A549 (cell line): Measurements from ENCODE around the gene PCED1B. TPM values are rescaled to one million over a fixed set of nuclear protein-coding genes. Genes with fewer than 3 reads are reported as not detected.
A peak's percentile ranks its signal among the peaks of the same experiment; 100 is the strongest.

Experiments
- ATAC-seq, 2 experiments: fragments of 200-7000 bp in 1 of 2; fragments of >200 bp in 1 of 2; cut with Nextera tagmentation in 1 of 2; cut with Tn5 transposase in 1 of 2; 3 replicates each; pipeline versions ENCODE4 v1.8.0 to v1.9.1; 2018 to 2020; ENCODE audit warnings: mild to moderate bottlenecking in 1 of 2, moderate library complexity in 1 of 2
- CTCF ChIA-PET: fragments of 300-600 bp; sonication (Branson Sonifier 250); formaldehyde crosslinking; extraction: SDS; loops from one replicate; lab custom pipeline; 2021; ENCODE audit warnings: antibody characterized with exemption, inconsistent platforms; lab: Yijun Ruan, JAX
- POLR2A ChIA-PET: fragments of 350-600 bp; formaldehyde crosslinking; extraction: SDS; loops from one replicate; lab custom pipeline; 2021; ENCODE audit warnings: antibody characterized with exemption, inconsistent platforms; lab: Yijun Ruan, JAX
- DNase-seq, 2 experiments: peaks; one replicate each; pipeline versions ENCODE4 v3.0.0 to v3.0.0-alpha.2; 2011 to 2016; ENCODE audit warnings: low read depth in 1 of 2, low spot score in 1 of 2
- FAIRE-seq: peaks from 2 replicates; lab custom pipeline; 2011; peaks lifted over from hg19 to GRCh38; lab: Jason Lieb, UNC
- H3K27ac ChIP-seq, 2 experiments: fragments of >200 bp; sonication (Bioruptor Twin); formaldehyde crosslinking; 3 replicates each; pipeline ENCODE4 v1.5.1; 2016 to 2017
- H3K4me1 ChIP-seq: fragments of >200 bp; sonication (Bioruptor Twin); formaldehyde crosslinking; 3 replicates; pipeline ENCODE4 v1.6.1; 2016
- H3K4me2 ChIP-seq: fragments of >200 bp; sonication (Bioruptor Twin); formaldehyde crosslinking; 3 replicates; pipeline ENCODE4 v1.6.1; 2016
- H3K4me3 ChIP-seq: fragments of >200 bp; sonication (Bioruptor Twin); formaldehyde crosslinking; 3 replicates; pipeline ENCODE4 v1.5.1; 2016
- H3K9me3 ChIP-seq: fragments of >200 bp; sonication (Bioruptor Twin); formaldehyde crosslinking; 3 replicates; pipeline ENCODE4 v1.6.1; 2016
- BHLHE40 ChIP-seq: IDR thresholded peaks from 2 replicates; pipeline ENCODE4 v1.6.1; 2012; ENCODE audit warnings: low read depth, low read length, inconsistent platforms
- CBX8 ChIP-seq: fragments of 200-600 bp; sonication (generic); IDR thresholded peaks from 2 replicates; pipeline ENCODE4 v1.6.1; 2016
- CHD2 ChIP-seq: fragments of 150-350 bp; IDR thresholded peaks from 2 replicates; pipeline ENCODE4 v1.6.1; 2014; ENCODE audit warnings: low read length; ENCODE audit not compliant: partially characterized antibody
- EHMT2 ChIP-seq: fragments of 200-600 bp; sonication (generic); IDR thresholded peaks from 2 replicates; pipeline ENCODE4 v1.6.1; 2016; ENCODE audit warnings: antibody characterized with exemption, low read depth, mild to moderate bottlenecking, moderate library complexity
- ESRRA ChIP-seq: fragments of 150-350 bp; IDR thresholded peaks from 2 replicates; pipeline ENCODE4 v1.6.1; 2014; ENCODE audit warnings: mild to moderate bottlenecking, low read length, borderline replicate concordance
- FOSB ChIP-seq: fragments of 250-450 bp; sonication (Bioruptor Pico); IDR thresholded peaks from 2 replicates; pipeline ENCODE4 v1.5.0; 2020; ENCODE audit warnings: mild to moderate bottlenecking, moderate library complexity
- FOSL2 ChIP-seq, 2 experiments: fragments of 450-650 bp in 1 of 2; fragments of >200 bp in 1 of 2; sonication (Bioruptor Twin) in 1 of 2; formaldehyde crosslinking; IDR thresholded peaks; 2 replicates each; pipeline versions ENCODE4 v1.5.0 to v1.6.1; 2016 to 2020; ENCODE audit warnings: mild to moderate bottlenecking in 1 of 2, moderate library complexity in 1 of 2
- GATA3 ChIP-seq: IDR thresholded peaks from 2 replicates; pipeline ENCODE4 v1.6.1; 2012; ENCODE audit warnings: borderline replicate concordance
- HEYL ChIP-seq: fragments of 250-450 bp; sonication (Bioruptor Pico); IDR thresholded peaks from 2 replicates; pipeline ENCODE4 v1.8.0; 2021; ENCODE audit warnings: mild to moderate bottlenecking, moderate library complexity
- HMGXB4 ChIP-seq: fragments of 250-450 bp; sonication (Bioruptor Pico); IDR thresholded peaks from 2 replicates; pipeline ENCODE4 v1.5.0; 2021; ENCODE audit warnings: mild to moderate bottlenecking, moderate library complexity, borderline replicate concordance
- HOXA7 ChIP-seq: fragments of 250-450 bp; sonication (Bioruptor Pico); IDR thresholded peaks from 2 replicates; pipeline ENCODE4 v1.5.0; 2020; ENCODE audit warnings: mild to moderate bottlenecking, moderate library complexity
- HOXB13 ChIP-seq: fragments of 250-450 bp; sonication (Bioruptor Pico); IDR thresholded peaks from 2 replicates; pipeline ENCODE4 v1.5.0; 2020; ENCODE audit warnings: low read depth, mild to moderate bottlenecking, moderate library complexity
- HOXB5 ChIP-seq: fragments of 250-450 bp; sonication (Bioruptor Pico); IDR thresholded peaks from 2 replicates; pipeline ENCODE4 v1.5.0; 2020; ENCODE audit warnings: mild to moderate bottlenecking, moderate library complexity
- JUN ChIP-seq, 2 experiments: fragments of >200 bp; sonication (Bioruptor Twin); formaldehyde crosslinking; IDR thresholded peaks; 2 replicates in 1 of 2; 3 replicates in 1 of 2; pipeline ENCODE4 v1.6.1; 2016 to 2017
- JUNB ChIP-seq: fragments of >200 bp; sonication (Bioruptor Twin); formaldehyde crosslinking; IDR thresholded peaks from 2 replicates; pipeline ENCODE4 v1.6.1; 2016
- MAFK ChIP-seq: fragments of 450-650 bp; IDR thresholded peaks from 2 replicates; pipeline ENCODE4 v1.6.1; 2014; ENCODE audit not compliant: partially characterized antibody
- MAZ ChIP-seq: fragments of 150-350 bp; IDR thresholded peaks from 2 replicates; pipeline ENCODE4 v1.6.1; 2014; ENCODE audit warnings: antibody characterized with exemption, low read depth, low read length, borderline replicate concordance
- NFE2L2 ChIP-seq: fragments of 150-350 bp; conservative IDR thresholded peaks from 2 replicates; pipeline ENCODE4 v1.6.1; 2014; ENCODE audit warnings: low read length
- NPAS2 ChIP-seq: fragments of 250-450 bp; sonication (Bioruptor Pico); IDR thresholded peaks from 2 replicates; pipeline ENCODE4 v1.8.0; 2022; ENCODE audit warnings: mild to moderate bottlenecking, moderate library complexity, borderline replicate concordance
- PHF8 ChIP-seq: fragments of 200-600 bp; sonication (generic); IDR thresholded peaks from 2 replicates; pipeline ENCODE4 v1.6.1; 2016; ENCODE audit warnings: low read depth, mild to moderate bottlenecking, antibody characterized with exemption, moderate library complexity, borderline replicate concordance
- POLR2AphosphoS2 ChIP-seq: conservative IDR thresholded peaks from 2 replicates; pipeline ENCODE4 v1.6.1; 2012; ENCODE audit warnings: low read length, improper control_type of control experiment, inconsistent platforms
- RAD21 ChIP-seq, 2 experiments: fragments of >200 bp in 1 of 2; sonication (Bioruptor Twin) in 1 of 2; formaldehyde crosslinking in 1 of 2; IDR thresholded peaks in 1 of 2; conservative IDR thresholded peaks in 1 of 2; 2 replicates in 1 of 2; 3 replicates in 1 of 2; pipeline ENCODE4 v1.6.1; 2012 to 2018; ENCODE audit warnings: inconsistent platforms in 1 of 2
- RARB ChIP-seq: fragments of 250-450 bp; sonication (Bioruptor Pico); IDR thresholded peaks from 2 replicates; pipeline ENCODE4 v1.8.0; 2021; ENCODE audit warnings: mild to moderate bottlenecking, moderate library complexity
- SMC3 ChIP-seq: fragments of >200 bp; sonication (Bioruptor Twin); formaldehyde crosslinking; IDR thresholded peaks from 3 replicates; pipeline ENCODE4 v1.6.1; 2018; ENCODE audit warnings: inconsistent platforms
- TFCP2L1 ChIP-seq: fragments of 250-450 bp; sonication (Bioruptor Pico); IDR thresholded peaks from 2 replicates; pipeline ENCODE4 v1.5.0; 2021; ENCODE audit warnings: mild to moderate bottlenecking
- TP53 ChIP-seq: fragments of 250-450 bp; sonication (Bioruptor Pico); IDR thresholded peaks from 2 replicates; pipeline ENCODE4 v1.5.0; 2021; ENCODE audit warnings: mild to moderate bottlenecking, moderate library complexity
- ZNF302 ChIP-seq: fragments of 250-450 bp; sonication (Bioruptor Pico); IDR thresholded peaks from 2 replicates; pipeline ENCODE4 v1.9.0; 2021; ENCODE audit warnings: inconsistent platforms, mild to moderate bottlenecking, moderate library complexity
- ZSCAN20 ChIP-seq: fragments of 250-450 bp; sonication (Bioruptor Pico); IDR thresholded peaks from 2 replicates; pipeline ENCODE4 v1.8.0; 2022; ENCODE audit warnings: mild to moderate bottlenecking, moderate library complexity
- WGBS: methylation state at CpG from one replicate; pipeline ENCODE4 v1.1.6; 2017; ENCODE audit errors: missing lambda C conversion rate; 5-methylcytosine and 5-hydroxymethylcytosine counted together
- polyA plus RNA-seq, 4 experiments: library from polyadenylated mRNA; depleted of rRNA in 3 of 4; stranded (reverse); fragments of >200 nt; fragmentation: RNase III in 1 of 4; extraction: RNeasy Plus Mini Kit Qiagen cat#74134 plus additional on column Dnase treatment in 1 of 4; gene quantifications; 2 replicates in 3 of 4; 3 replicates in 1 of 4; pipeline ENCODE4 v1.2.3, GENCODE V29; 2011 to 2017
- TF ChIP-seq, protein P1 (sequence below): IDR thresholded peaks from 2 replicates; pipeline ENCODE4 v1.6.1; 2012
- TF ChIP-seq, protein P2 (sequence below): IDR thresholded peaks from 2 replicates; pipeline ENCODE4 v1.6.1; 2012; ENCODE audit warnings: low read depth, borderline replicate concordance
- TF ChIP-seq, protein P3 (sequence below): fragments of >200 bp; sonication (Bioruptor Twin); formaldehyde crosslinking; IDR thresholded peaks from 3 replicates; pipeline ENCODE4 v1.6.1; 2016

The PCED1B gene
- polyA plus RNA-seq, 2 of the 4 experiments (the other 2 are of a cell fraction), result 74.6 to 108 TPM

- WGBS, result 14% methylated on average over 3 of the region's 3 CpGs
- ChIA-PET POLR2A (interaction anchor here (0.6 to 11.0 kb wide), 9 partner anchors 8 to 1092 kb away, joined by 4 to 156 read pairs (median 16); partner anchors contain the start of gene SCAF11), CTCF (interaction anchor here (1.1 to 1.6 kb wide), 6 partner anchors 11 to 315 kb away, joined by 3 to 6 read pairs (median 4); no protein-coding TSS in a partner anchor)
- H3K4me2 ChIP-seq, result peak overlapping the region; percentile 89
- TF ChIP-seq FOSB, result peak; percentile 86; the same call in 1 of the 2 replicates
- 0 out of 2 replicates have a peak, but pooled peaks have one; percentile 21 for TF ChIP-seq HMGXB4 (CRISPR knock-in tag)
- TF ChIP-seq HOXA7, result peak; percentile 85
- TF ChIP-seq TFCP2L1 (CRISPR knock-in tag), result peak; percentile 65; the same call in 1 of the 2 replicates
- TF ChIP-seq MAFK, result no peak
- TF ChIP-seq ZSCAN20 (CRISPR knock-in tag), result 0 out of 2 replicates have a peak, but pooled peaks have one; percentile 17
- TF ChIP-seq POLR2AphosphoS2, result no peak
- peak; percentile 41; the same call in 1 of the 2 replicates for TF ChIP-seq HOXB13 (CRISPR knock-in tag)
- TF ChIP-seq RARB (CRISPR knock-in tag), result peak; percentile 82; the same call in 1 of the 2 replicates
- TF ChIP-seq, protein P1, sequence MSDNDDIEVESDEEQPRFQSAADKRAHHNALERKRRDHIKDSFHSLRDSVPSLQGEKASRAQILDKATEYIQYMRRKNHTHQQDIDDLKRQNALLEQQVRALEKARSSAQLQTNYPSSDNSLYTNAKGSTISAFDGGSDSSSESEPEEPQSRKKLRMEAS, result no peak
- 0 out of 2 replicates have a peak, but pooled peaks have one; percentile 64 for TF ChIP-seq ZNF302 (CRISPR knock-in tag)
- DNase-seq, result peak in 1 of 2 experiments; percentile 27
- peak overlapping the region; percentile 97 to 100 for H3K27ac ChIP-seq
- ATAC-seq, result no peak
- no peak for FAIRE-seq
- peaks cover 54% of the 10 kb centered on the region for H3K4me1 ChIP-seq
- H3K9me3 ChIP-seq, result no peaks in the 10 kb centered on the region
- peak overlapping the region; percentile 74 for H3K4me3 ChIP-seq
These were observed 2.9 kb downstream of the PCED1B start for GRCh38 chr12:47082283-47082682.

DNA sequence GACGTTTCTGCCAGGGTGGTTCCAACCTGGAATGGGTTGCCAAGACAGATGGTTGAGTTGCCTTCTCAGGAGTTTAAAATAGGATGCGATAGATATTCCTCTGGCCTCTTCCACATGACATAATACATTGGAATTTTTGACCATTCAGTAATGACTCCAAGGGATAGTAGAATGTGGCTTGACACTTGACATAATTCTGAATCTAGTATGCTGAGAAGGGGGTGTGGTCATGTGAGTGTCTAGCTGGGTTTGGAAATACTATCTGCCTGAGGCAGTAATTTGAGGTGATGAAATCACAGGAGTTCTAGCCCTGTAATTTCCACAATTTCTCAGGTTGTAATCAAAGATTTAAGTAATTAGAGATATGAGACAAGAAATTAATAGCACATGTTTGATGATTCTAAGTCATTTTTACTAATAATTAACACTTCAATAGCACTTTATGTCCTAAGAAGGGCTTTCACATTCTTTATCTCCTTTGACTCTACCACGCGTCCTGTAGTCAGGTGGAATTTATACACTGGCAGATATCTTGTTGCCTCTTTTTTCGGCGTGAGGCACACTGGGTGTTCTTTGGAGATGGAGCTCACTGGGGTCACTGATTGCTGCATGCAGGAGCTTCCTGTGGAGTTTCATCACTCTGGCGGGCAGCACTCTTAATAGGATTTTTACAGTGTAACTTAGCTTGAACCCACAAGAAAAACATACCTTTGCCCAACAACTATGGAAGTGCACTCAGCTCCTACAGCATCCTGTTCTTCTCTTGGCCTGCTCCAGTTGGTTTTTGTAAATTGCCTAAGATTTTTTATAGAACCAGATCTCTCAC is 3.6 kb downstream of the PCED1B start:
- POLR2A ChIA-PET, result interaction anchor here (0.6 to 11.0 kb wide), 13 partner anchors 9 to 315 kb away, joined by 3 to 156 read pairs (median 5); no protein-coding TSS in a partner anchor
- H3K4me1 ChIP-seq, result peaks cover 61% of the 10 kb centered on the region
- CTCF ChIA-PET, result interaction anchor here (0.6 to 1.6 kb wide), 8 partner anchors 11 to 604 kb away, joined by 3 to 6 read pairs (median 4); no protein-coding TSS in a partner anchor
- no peak for TF ChIP-seq NFE2L2
- no peak for TF ChIP-seq CHD2
- TF ChIP-seq CBX8, result no peak
- peak; percentile 86 for TF ChIP-seq GATA3
- TF ChIP-seq, protein P1, result peak; percentile 78
- TF ChIP-seq FOSB, result peak; percentile 49; the same call in 1 of the 2 replicates
- TF ChIP-seq MAZ, result no peak
- TF ChIP-seq SMC3, result peak; percentile 53; the same call in 2 of the 3 replicates
- TF ChIP-seq MAFK, result no peak
- peak; percentile 66; the same call in 1 of the 2 replicates for TF ChIP-seq TP53 (CRISPR knock-in tag)
- TF ChIP-seq, protein P2, sequence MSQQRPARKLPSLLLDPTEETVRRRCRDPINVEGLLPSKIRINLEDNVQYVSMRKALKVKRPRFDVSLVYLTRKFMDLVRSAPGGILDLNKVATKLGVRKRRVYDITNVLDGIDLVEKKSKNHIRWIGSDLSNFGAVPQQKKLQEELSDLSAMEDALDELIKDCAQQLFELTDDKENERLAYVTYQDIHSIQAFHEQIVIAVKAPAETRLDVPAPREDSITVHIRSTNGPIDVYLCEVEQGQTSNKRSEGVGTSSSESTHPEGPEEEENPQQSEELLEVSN, result peak; percentile 24; the same call in 1 of the 2 replicates
- TF ChIP-seq ESRRA, result no peak
- no peak for TF ChIP-seq PHF8
- TF ChIP-seq BHLHE40, result peak; percentile 42; the same call in 1 of the 2 replicates
- TF ChIP-seq FOSL2 (IDR thresholded peaks at IDR 0.05), result peak; percentile 31; the same call in 1 of the 2 replicates
- peak; percentile 82 for TF ChIP-seq FOSL2 (CRISPR knock-in tag; IDR thresholded peaks at IDR 0.05)
- no peak for TF ChIP-seq EHMT2
- TF ChIP-seq, protein P3, sequence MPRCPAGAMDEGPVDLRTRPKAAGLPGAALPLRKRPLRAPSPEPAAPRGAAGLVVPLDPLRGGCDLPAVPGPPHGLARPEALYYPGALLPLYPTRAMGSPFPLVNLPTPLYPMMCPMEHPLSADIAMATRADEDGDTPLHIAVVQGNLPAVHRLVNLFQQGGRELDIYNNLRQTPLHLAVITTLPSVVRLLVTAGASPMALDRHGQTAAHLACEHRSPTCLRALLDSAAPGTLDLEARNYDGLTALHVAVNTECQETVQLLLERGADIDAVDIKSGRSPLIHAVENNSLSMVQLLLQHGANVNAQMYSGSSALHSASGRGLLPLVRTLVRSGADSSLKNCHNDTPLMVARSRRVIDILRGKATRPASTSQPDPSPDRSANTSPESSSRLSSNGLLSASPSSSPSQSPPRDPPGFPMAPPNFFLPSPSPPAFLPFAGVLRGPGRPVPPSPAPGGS, result peak; percentile 86
- no peak for TF ChIP-seq HEYL (CRISPR knock-in tag)
- peak; percentile 89 to 92 for TF ChIP-seq JUN (IDR thresholded peaks at IDR 0.05)
- no peak for TF ChIP-seq NPAS2
- peak in 1 of 2 experiments; percentile 27; a peak in 1 of 5 replicates for TF ChIP-seq RAD21 (conservative IDR thresholded peaks at IDR 0.05 in 1 of 2, IDR thresholded peaks at IDR 0.05 in 1 of 2)
- TF ChIP-seq JUNB, result peak; percentile 81
- TF ChIP-seq HOXB5 (CRISPR knock-in tag), result peak; percentile 58; the same call in 1 of the 2 replicates

More for the DNA sequence above, 3.6 kb downstream of the PCED1B start:
- Histone ChIP-seq H3K27ac (peak overlapping the region; percentile 97 to 100), H3K4me3 (peak overlapping the region; percentile 74; the same call in 2 of the 3 replicates), H3K4me2 (peak overlapping the region; percentile 89), H3K9me3 (no peaks in the 10 kb centered on the region)
- WGBS, result 5% methylated on average over 7 of the region's 7 CpGs
- DNase-seq (peak in 1 of 2 experiments; percentile 95), ATAC-seq (peak; percentile 7 to 20; a peak in 3 of 6 replicates), FAIRE-seq (peak; percentile 95)
